Mesenchymal stem cell (in vitro differentiated cells and primary cell): ENCODE measurements around the gene COL6A5. TPM values are rescaled to one million over a fixed set of nuclear protein-coding genes. Genes with fewer than 3 reads are reported as not detected.

Experiments
- DNase-seq: peaks from one replicate; pipeline ENCODE4 v3.0.0-alpha.2; 2013
- H2AFZ ChIP-seq: one replicate; pipeline ENCODE4 v1.6.1; 2013; ENCODE audit warnings: low read depth, mild to moderate bottlenecking, control low read depth, inconsistent platforms, low read length, moderate library complexity
- H2AK5ac ChIP-seq: 2 replicates; pipeline ENCODE4 v1.6.1; 2013; ENCODE audit warnings: low read length, moderate library complexity, mild to moderate bottlenecking, inconsistent platforms; ENCODE audit not compliant: severe bottlenecking
- H2BK120ac ChIP-seq: one replicate; pipeline ENCODE4 v1.6.1; 2013; ENCODE audit warnings: low read depth, mild to moderate bottlenecking, inconsistent platforms, low read length, moderate library complexity
- H2BK12ac ChIP-seq, 2 experiments: one replicate each; pipeline ENCODE4 v1.6.1; 2013; ENCODE audit warnings: inconsistent platforms in 2 of 2, low read length in 2 of 2, mild to moderate bottlenecking in 2 of 2, moderate library complexity in 2 of 2, control low read depth in 1 of 2
- H2BK15ac ChIP-seq: one replicate; pipeline ENCODE4 v1.6.1; 2013; ENCODE audit warnings: mild to moderate bottlenecking, low read depth, inconsistent platforms; ENCODE audit not compliant: poor library complexity, severe bottlenecking
- H2BK5ac ChIP-seq: 2 replicates; pipeline ENCODE4 v1.6.1; 2013; ENCODE audit warnings: low read depth, mild to moderate bottlenecking, low read length, control low read depth, inconsistent platforms; ENCODE audit not compliant: poor library complexity, severe bottlenecking
- H3K14ac ChIP-seq, 2 experiments: one replicate each; pipeline ENCODE4 v1.6.1; 2013; ENCODE audit warnings: inconsistent platforms in 2 of 2, low read length in 2 of 2, control low read depth in 1 of 2, mild to moderate bottlenecking in 1 of 2, moderate library complexity in 1 of 2
- H3K18ac ChIP-seq, 2 experiments: one replicate each; pipeline ENCODE4 v1.6.1; 2013; ENCODE audit warnings: inconsistent platforms in 2 of 2, low read length in 2 of 2, control low read depth in 1 of 2, low read depth in 1 of 2, mild to moderate bottlenecking in 1 of 2
- H3K23ac ChIP-seq, 2 experiments: one replicate each; pipeline ENCODE4 v1.6.1; 2013; ENCODE audit warnings: inconsistent platforms in 2 of 2, low read length in 2 of 2, mild to moderate bottlenecking in 2 of 2, moderate library complexity in 2 of 2, control low read depth in 1 of 2
- H3K27ac ChIP-seq: 2 replicates; pipeline ENCODE4 v1.5.1; 2013; ENCODE audit warnings: mild to moderate bottlenecking, moderate library complexity, low read length, control low read depth, inconsistent platforms; ENCODE audit not compliant: poor library complexity, severe bottlenecking
- H3K27me3 ChIP-seq, 2 experiments: 2 replicates each; pipeline versions ENCODE4 v1.6.1 to v1.7.0; 2013; ENCODE audit warnings: low read length in 2 of 2, mild to moderate bottlenecking in 2 of 2, moderate library complexity in 2 of 2, control low read depth in 1 of 2, inconsistent platforms in 1 of 2; ENCODE audit not compliant: control insufficient read depth in 1 of 2, insufficient read depth in 1 of 2
- H3K36me3 ChIP-seq, 2 experiments: 2 replicates each; pipeline versions ENCODE4 v1.6.1 to v1.7.0; 2013; ENCODE audit warnings: low read length in 2 of 2, control low read depth in 1 of 2, inconsistent platforms in 1 of 2, low read depth in 1 of 2, mild to moderate bottlenecking in 1 of 2; ENCODE audit not compliant: insufficient read depth in 2 of 2, control insufficient read depth in 1 of 2
- H3K4ac ChIP-seq, 2 experiments: one replicate each; pipeline ENCODE4 v1.6.1; 2013; ENCODE audit warnings: inconsistent platforms in 2 of 2, low read length in 2 of 2, mild to moderate bottlenecking in 2 of 2, moderate library complexity in 2 of 2, control low read depth in 1 of 2, low read depth in 1 of 2
- H3K4me1 ChIP-seq: 2 replicates; pipeline ENCODE4 v1.6.1; 2013; ENCODE audit warnings: low read depth, low read length, control low read depth; ENCODE audit not compliant: control insufficient read depth, insufficient read depth
- H3K4me2 ChIP-seq: 2 replicates; pipeline ENCODE4 v1.6.1; 2013; ENCODE audit warnings: low read length, mild to moderate bottlenecking, inconsistent platforms; ENCODE audit not compliant: poor library complexity, severe bottlenecking
- H3K4me3 ChIP-seq, 2 experiments: 2 replicates each; pipeline versions ENCODE4 v1.5.1 to v1.7.0; 2013; ENCODE audit warnings: low read length in 2 of 2, mild to moderate bottlenecking in 2 of 2, control low read depth in 1 of 2, low read depth in 1 of 2; ENCODE audit not compliant: insufficient read depth in 1 of 2
- H3K79me1 ChIP-seq: replicated peaks from 2 replicates; pipeline ENCODE4 v1.6.1; 2013; ENCODE audit warnings: mild to moderate bottlenecking, control low read depth, low read length, inconsistent platforms; ENCODE audit not compliant: poor library complexity, severe bottlenecking
- H3K9ac ChIP-seq: 2 replicates; pipeline ENCODE4 v1.7.0; 2013; ENCODE audit warnings: mild to moderate bottlenecking, low read length, moderate library complexity
- H3K9me3 ChIP-seq: 2 replicates; pipeline ENCODE4 v1.7.0; 2013; ENCODE audit warnings: mild to moderate bottlenecking, low read length; ENCODE audit not compliant: control insufficient read depth
- H4K8ac ChIP-seq: one replicate; pipeline ENCODE4 v1.6.1; 2013; ENCODE audit warnings: inconsistent platforms, mild to moderate bottlenecking, low read length, moderate library complexity
- H4K91ac ChIP-seq: one replicate; pipeline ENCODE4 v1.6.1; 2013; ENCODE audit warnings: mild to moderate bottlenecking, low read length, inconsistent platforms
- WGBS: methylation state at CpG from one replicate; pipeline ENCODE4 v1.1.7; 2013; ENCODE audit warnings: mixed read lengths; 5-methylcytosine and 5-hydroxymethylcytosine counted together
- polyA plus RNA-seq, 2 experiments: library from polyadenylated mRNA; stranded (reverse); fragments of 200-250 nt; gene quantifications; one replicate each; pipeline ENCODE4 v1.2.3, GENCODE V29; 2013

The COL6A5 gene, protein sequence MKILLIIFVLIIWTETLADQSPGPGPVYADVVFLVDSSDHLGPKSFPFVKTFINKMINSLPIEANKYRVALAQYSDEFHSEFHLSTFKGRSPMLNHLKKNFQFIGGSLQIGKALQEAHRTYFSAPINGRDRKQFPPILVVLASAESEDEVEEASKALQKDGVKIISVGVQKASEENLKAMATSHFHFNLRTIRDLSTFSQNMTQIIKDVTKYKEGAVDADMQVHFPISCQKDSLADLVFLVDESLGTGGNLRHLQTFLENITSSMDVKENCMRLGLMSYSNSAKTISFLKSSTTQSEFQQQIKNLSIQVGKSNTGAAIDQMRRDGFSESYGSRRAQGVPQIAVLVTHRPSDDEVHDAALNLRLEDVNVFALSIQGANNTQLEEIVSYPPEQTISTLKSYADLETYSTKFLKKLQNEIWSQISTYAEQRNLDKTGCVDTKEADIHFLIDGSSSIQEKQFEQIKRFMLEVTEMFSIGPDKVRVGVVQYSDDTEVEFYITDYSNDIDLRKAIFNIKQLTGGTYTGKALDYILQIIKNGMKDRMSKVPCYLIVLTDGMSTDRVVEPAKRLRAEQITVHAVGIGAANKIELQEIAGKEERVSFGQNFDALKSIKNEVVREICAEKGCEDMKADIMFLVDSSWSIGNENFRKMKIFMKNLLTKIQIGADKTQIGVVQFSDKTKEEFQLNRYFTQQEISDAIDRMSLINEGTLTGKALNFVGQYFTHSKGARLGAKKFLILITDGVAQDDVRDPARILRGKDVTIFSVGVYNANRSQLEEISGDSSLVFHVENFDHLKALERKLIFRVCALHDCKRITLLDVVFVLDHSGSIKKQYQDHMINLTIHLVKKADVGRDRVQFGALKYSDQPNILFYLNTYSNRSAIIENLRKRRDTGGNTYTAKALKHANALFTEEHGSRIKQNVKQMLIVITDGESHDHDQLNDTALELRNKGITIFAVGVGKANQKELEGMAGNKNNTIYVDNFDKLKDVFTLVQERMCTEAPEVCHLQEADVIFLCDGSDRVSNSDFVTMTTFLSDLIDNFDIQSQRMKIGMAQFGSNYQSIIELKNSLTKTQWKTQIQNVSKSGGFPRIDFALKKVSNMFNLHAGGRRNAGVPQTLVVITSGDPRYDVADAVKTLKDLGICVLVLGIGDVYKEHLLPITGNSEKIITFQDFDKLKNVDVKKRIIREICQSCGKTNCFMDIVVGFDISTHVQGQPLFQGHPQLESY (N-terminal part only)
- polyA plus RNA-seq (2013, experiment 1 of 2), result 0.11 TPM
- polyA plus RNA-seq (2013, experiment 2 of 2), result 0.14 TPM

DNA sequence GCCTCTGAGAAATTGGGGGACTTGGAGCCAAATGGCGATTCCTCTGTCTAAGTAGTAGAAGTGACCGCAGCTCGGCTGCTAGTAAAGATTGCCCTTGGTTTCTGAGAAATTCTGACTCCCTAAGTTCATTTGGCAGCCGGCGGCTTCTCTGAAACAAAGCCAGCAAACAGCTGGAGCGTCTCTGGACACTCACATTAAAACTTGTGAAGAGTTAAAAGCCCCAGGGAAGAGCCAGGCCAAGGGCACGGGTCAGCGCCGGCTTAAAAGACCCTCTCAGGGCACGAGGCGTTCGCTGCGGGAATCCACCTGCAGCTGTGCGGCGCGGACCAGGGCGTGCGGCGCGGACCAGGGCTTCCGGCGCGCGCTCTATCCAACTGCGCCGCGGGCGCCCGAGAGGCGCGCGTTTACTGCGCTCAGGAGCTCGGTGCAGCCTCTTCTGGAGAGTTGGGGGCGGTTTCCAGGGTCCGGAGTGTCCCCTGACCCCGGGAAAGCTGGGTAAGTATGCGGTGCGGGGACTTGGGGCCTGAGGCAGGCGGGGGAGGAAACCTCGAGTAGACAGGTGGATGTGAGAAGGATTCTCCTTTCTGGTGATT lies at the start of gene COL6A5:
Gene COL6A5, plus strand, starts transcription at position 186 of the 593 bp plus-strand sequence. CDS start 27,967 bp downstream, outside the sequence.
- H3K9ac ChIP-seq, result no peak within 1 kb of the TSS
- WGBS, result 9% methylated on average over 40 of the region's 41 CpGs
- no peak within 1 kb of the TSS for H2AK5ac ChIP-seq
- H3K23ac ChIP-seq, result no peak within 1 kb of the TSS
- no peak within 1 kb of the TSS for H4K8ac ChIP-seq
- no peak within 1 kb of the TSS for H2BK12ac ChIP-seq
- no peak within 1 kb of the TSS for H4K91ac ChIP-seq
- H2AFZ ChIP-seq, result no peak within 1 kb of the TSS
- H2BK120ac ChIP-seq, result no peak within 1 kb of the TSS
- peaks cover 28 to 66% of the 10 kb centered on the region in 2 experiments for H3K27me3 ChIP-seq
- DNase-seq, result no peak
- H3K9me3 ChIP-seq, result no peaks in the 10 kb centered on the region
- H3K36me3 ChIP-seq, result no peaks in the 10 kb centered on the region
- H3K79me1 ChIP-seq, result no peaks in the 10 kb centered on the region
- no peak within 1 kb of the TSS for H3K27ac ChIP-seq
- H3K14ac ChIP-seq, result no peak within 1 kb of the TSS
- H2BK5ac ChIP-seq, result no peak within 1 kb of the TSS
- H2BK15ac ChIP-seq, result no peak within 1 kb of the TSS
- H3K4me3 ChIP-seq, result peak within 1 kb of the TSS in 1 of 2 experiments; percentile 41
- no peak within 1 kb of the TSS for H3K18ac ChIP-seq
- H3K4me1 ChIP-seq, result peaks cover 6% of the 10 kb centered on the region
- no peak within 1 kb of the TSS for H3K4ac ChIP-seq
- peak within 1 kb of the TSS; percentile 35 for H3K4me2 ChIP-seq

DNA sequence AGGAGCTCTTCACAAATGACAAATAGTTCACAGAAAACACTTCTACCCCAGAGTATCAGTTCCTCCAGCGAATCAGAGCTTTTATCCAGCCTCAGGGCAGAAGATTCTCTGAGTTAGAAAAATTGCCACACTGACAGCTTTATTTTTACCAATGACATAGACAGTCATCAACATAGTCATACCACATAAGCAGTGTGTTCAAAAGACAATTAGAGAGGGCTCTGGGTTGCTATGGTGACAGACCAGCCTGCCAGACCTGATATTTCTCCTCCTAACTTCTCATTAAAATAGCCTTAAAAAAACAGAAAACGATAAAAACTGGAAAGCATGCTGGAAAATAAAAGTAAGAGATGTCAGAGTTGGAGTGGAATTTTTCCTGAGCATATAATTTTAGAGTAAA lies 45.9 kb upstream of the COL6A5 start:
- no peak overlapping the region for H4K8ac ChIP-seq
- H3K36me3 ChIP-seq, result no peaks in the 10 kb centered on the region
- no peak overlapping the region for H2BK5ac ChIP-seq
- no peak overlapping the region for H3K9ac ChIP-seq
- 70% methylated on average over 1 of the region's 2 CpGs for WGBS
- H2BK120ac ChIP-seq, result no peak overlapping the region
- no peak overlapping the region for H2BK15ac ChIP-seq
- H3K27me3 ChIP-seq, result peaks cover 0 to 24% of the 10 kb centered on the region in 2 experiments
- H3K23ac ChIP-seq, result no peak overlapping the region
- no peaks in the 10 kb centered on the region for H3K79me1 ChIP-seq
- H3K18ac ChIP-seq, result no peak overlapping the region
- H3K4me3 ChIP-seq, result no peak overlapping the region
- no peaks in the 10 kb centered on the region for H3K4me1 ChIP-seq
- H2AK5ac ChIP-seq, result no peak overlapping the region
- H3K9me3 ChIP-seq, result no peaks in the 10 kb centered on the region
- H3K4ac ChIP-seq, result no peak overlapping the region
- H3K4me2 ChIP-seq, result no peak overlapping the region
- no peak overlapping the region for H3K27ac ChIP-seq
- DNase-seq, result no peak
- no peak overlapping the region for H2BK12ac ChIP-seq
- H4K91ac ChIP-seq, result no peak overlapping the region
- no peak overlapping the region for H3K14ac ChIP-seq
- no peak overlapping the region for H2AFZ ChIP-seq

DNA sequence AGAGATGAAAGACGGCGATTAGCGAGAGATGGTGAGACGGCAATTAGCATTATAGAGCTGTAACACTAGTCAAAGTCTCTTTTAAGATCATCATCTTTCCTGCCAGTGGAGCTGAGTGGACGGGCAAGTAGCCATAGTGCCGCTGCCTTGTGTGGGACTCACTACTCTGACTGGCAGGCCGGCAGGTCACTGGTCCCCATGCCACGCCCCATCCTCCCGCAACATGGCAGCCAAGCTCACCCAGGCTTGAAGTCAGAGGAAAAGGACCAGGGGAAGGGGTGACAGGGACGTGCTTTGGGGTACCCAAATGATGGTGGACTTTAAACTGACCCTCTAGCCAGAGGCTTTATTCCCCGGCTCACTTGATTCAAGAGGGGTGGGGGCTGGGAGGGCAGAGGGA lies 44.6 kb upstream of the COL6A5 start:
- Histone ChIP-seq H2BK120ac (no peak overlapping the region), H2AFZ (no peak overlapping the region), H2BK15ac (no peak overlapping the region), H3K79me1 (no peaks in the 10 kb centered on the region), H3K23ac (no peak overlapping the region), H3K4me3 (no peak overlapping the region), H3K4me2 (no peak overlapping the region), H2BK12ac (no peak overlapping the region), H3K9ac (no peak overlapping the region), H4K8ac (no peak overlapping the region), H2BK5ac (no peak overlapping the region), H3K36me3 (no peaks in the 10 kb centered on the region), H3K4me1 (no peaks in the 10 kb centered on the region), H3K9me3 (no peaks in the 10 kb centered on the region), H3K14ac (no peak overlapping the region), H3K18ac (no peak overlapping the region), H4K91ac (no peak overlapping the region), H3K4ac (no peak overlapping the region), H2AK5ac (no peak overlapping the region), H3K27me3 (peaks cover 0 to 24% of the 10 kb centered on the region in 2 experiments), H3K27ac (no peak overlapping the region)
- DNase-seq, result no peak
- 91% methylated on average over 11 of the region's 11 CpGs for WGBS
